NK-92 (cell line): ENCODE measurements around the gene CALHM1.

Experiments
- DNase-seq: peaks from one replicate; lab custom pipeline; 2025; ENCODE audit not compliant: unreplicated experiment; lab: John Stamatoyannopoulos, UW

CALHM1 gene

DNA sequence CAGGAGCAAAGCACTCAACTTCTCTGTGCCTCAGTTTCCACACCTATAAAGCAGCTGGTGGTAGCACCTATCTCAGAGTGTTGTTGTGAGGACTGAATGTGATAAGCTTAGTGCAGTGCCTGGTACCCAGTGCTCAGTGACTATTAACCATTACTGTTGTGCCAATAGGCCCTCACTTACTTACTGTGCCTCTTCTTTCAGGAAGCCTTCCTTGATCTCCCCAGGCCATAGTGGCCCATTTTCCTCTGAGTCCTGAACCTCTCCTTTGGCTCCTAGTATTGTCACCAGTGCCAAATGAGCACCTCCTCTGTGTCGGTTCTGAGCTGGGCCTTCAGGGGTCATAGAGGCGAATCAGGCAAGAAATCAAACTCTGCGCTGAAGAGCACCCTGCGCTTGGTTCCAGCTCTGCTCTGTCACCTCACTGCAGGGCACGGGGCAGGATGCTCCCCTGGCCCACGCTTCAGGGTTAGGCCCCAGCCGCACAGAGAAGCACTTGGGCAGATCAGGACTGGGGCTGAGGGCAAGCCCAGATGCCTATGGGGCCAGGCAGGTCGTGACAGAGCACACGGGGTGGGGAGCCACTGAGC, 2.5 kb downstream of the CALHM1 start:
- no peak for DNase-seq

DNA sequence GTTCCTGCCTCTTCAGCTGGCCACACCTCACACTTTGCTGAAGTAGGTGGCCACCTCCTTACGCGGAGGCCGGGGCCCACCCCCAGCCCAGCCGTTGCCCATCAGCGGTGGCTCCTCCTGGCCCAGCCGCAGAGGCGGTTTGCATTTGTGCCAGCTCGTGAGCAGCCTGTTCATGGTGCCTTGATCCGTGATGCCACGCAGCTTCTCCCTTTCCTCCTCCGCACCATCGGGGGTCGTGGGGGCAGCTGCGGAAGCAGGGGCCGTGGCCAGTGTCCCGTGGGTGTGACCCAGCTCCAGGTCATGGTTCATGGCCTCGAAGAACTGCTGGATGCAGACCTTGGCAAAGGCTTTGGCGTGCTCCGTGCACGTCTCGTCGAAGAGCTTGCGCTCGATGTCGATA, 3.5 kb downstream of the CALHM1 start:
- no peak for DNase-seq

DNA sequence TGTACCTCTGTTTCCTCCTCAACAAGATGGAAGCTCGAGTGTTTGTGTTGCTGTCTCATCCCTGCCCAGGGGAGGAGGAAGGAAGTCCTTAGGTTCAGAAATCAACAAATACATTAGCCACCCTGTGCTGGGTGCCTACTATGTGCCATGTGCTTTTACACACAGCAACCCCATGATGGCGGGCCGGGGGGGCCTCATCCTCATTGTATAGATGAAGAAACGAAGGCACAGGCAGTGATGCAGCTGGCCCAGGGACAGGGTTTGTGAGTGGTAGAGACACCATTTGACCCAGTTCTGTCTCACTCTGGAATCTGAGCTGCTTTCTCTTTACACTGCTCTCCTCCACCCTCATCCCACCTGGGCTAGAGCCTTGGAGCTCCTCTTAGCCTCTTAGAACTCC, 4.7 kb downstream of the CALHM1 start:
- DNase-seq: no peak

- DNase-seq: no peak
Observed at GRCh38 chr10:103452506-103453230, 6.0 kb downstream of the CALHM1 start.

DNA sequence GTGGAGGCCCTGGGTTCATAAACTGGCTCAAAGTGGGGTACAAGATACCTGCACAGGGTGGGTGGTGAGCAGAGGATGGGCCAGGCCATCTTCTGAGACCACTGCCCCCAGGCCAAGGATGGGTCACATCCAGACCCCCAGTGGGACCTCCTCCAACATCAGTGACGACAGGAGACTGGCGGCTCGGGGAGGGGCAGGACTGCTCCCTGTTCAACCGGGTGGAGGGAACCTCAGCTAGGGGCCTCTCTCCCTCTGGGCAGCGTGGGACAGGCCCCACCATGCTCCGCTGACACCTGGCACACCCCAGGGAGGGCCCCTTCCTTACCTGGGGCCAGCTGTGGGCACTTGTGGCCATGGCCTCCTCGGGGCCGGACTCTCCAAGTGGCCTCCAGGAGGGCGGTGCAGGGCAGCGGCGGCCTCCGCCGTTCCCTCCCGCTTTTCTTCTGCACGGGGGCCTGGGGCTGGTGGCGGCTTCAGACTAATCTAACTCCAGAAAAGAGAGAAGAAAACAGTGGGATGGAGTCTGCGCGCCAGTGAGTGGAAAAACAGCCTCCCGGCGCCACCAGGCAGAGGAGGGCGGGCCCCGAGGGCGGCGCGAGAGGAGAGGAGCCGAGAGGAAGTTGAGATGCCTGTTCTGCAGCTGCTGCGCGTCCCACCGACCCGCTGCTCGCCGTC, 6.7 kb downstream of the CALHM1 start, which contains the start of gene CALHM2:
Gene CALHM2 (minus strand): TSS at position 540 of the 675 bp plus-strand sequence. CDS start 2,429 bp downstream, outside the sequence.
- DNase-seq: no peak

DNA sequence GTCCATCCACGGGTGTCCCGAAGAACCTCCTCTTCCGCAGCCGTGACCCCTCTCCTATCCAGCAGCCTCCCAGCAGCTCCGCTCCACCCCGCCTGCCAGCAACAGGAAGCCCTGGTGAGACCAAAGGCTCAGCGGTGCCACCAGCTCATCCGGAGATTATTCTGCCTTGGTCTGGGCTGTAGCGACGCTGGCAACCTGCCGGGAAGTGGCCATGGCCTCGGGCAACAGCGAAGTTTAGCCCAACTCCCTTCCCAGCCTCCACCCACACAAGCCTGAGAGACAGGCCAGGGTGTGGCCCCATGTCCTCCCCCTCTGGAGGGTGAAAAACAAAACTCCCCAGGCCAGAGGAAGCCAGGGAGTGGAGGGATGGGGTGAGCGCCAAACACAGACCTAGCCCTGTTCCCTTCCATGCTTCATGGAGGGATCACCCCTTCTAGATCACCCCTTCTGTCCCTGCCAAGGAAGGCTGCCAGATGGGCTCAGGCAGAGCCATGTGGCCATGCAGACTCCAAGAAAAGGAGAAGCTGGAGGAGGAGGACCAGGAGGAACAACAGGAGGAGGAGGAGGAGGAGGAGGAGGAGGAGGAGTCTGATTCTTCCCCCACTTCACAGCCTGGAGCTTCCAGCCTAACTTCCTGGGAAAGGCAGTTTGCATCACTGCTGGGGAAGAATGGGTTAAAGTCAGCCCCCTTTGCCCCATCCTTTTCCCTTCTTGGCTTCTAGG, 7.4 kb downstream of the CALHM1 start:
- DNase-seq: no peak

DNA sequence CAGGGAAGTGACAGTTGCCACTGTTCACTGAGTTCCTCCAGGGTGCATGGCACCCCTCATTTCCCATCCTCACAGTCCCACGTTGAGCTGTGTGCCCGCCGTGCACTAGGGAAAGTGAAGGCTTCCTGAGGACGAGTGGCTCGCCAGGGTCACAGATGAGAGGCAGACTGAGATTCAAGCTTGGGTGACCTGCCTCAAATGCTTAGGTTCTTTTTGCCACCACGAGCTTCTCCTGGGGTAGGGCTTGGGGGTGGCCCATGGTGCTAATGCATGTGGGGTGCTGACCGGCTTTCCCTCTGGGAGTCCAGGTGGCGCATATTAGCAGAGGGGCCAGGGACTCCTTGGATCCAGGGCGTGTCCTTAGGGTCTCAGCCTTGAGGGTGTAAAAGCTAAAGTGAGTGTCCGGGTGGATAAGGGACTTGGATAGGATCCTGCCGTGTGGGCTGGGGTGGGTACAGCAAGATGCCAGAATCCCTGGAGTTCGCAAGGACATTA, 8.5 kb downstream of the CALHM1 start:
- no peak for DNase-seq

- DNase-seq: no peak
Observed at GRCh38 chr10:103449208-103450144, 9.2 kb downstream of the CALHM1 start.

DNA sequence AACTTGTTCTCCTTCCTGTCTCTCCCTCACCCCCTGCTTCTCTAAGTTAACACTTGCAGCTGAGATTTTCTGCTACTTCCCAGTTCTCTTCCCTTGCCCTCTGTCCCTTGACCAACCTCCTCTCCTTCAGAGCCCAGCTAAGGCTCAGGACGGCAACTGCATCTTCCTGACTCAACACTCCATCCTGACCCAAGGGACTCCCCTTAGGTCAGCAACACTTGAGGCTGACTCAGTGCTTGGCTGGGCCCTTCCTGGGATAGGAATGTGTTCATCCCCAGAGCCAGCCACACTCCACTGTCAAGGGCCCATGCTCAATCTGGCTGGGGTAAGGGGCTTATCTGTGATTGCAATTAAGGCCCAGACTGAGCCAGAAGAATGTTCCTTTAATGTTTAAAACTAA, 10.0 kb downstream of the CALHM1 start:
- no peak for DNase-seq

- DNase-seq: no peak
Observed at GRCh38 chr10:103447187-103447586, 11.5 kb downstream of the CALHM1 start.

DNA sequence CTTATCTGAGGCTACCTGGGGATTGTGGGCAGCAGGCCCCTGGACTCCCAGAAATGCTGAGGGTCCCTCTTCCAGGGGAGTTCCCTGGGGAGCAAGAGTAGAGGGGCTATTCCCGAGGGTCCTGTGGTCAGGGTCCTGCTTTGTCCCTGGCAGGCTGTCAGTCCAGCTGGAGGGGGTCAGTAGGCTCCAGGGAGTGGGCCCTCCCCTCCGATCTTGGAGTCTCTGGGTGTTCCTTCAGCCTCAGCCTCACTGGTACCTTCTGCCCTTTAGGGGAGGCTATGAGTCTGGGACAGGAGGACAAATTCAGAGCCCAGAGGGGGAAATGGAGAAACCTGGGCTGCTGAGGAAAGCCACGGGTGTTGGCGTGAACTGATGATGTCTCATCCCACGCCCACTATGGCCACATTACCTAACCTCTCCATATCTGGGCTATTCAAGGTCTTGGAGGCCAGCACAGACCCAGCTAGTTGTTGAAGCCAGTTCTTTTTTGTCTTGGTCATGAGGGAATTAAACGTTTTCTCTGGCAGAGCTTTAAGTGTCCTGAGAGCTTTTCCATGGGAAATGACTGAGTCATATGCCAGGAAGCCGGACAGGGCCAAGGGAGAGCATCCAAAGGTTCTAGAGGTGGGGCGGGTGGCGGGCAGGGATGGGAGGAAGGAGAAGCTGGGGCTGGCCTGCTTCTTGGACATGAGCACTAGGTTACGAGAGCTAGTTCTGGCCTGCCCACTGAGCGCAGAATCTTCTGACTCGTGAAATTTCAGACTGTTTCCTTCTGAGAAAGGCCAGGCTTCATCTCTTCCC, 12.7 kb downstream of the CALHM1 start:
- no peak for DNase-seq

DNA sequence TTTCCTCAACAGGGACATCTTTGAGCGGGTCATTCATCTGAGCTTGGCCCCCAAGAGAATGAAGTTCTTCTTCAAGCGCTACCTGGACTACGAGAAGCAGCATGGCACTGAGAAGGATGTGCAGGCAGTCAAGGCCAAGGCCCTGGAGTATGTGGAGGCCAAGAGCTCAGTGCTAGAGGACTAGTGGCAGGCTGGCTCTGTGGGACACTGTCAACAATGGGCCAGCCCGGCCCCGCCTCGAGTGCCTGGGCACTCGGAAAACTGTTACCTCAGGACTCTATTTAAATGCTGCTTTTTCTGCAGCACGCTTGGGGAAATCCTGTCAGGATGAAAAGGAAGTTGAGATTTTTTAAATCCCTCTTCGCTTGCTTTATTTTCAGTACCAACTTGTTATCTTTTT, 13.3 kb downstream of the CALHM1 start:
- no peak for DNase-seq

- DNase-seq: no peak
Observed at GRCh38 chr10:103444478-103444877, 14.2 kb downstream of the CALHM1 start.

GRCh38 chr10:103443475-103444185, 15.1 kb downstream of the CALHM1 start:
- DNase-seq: no peak

- no peak for DNase-seq
Observed at GRCh38 chr10:103442031-103442461, 16.7 kb downstream of the CALHM1 start.

DNA sequence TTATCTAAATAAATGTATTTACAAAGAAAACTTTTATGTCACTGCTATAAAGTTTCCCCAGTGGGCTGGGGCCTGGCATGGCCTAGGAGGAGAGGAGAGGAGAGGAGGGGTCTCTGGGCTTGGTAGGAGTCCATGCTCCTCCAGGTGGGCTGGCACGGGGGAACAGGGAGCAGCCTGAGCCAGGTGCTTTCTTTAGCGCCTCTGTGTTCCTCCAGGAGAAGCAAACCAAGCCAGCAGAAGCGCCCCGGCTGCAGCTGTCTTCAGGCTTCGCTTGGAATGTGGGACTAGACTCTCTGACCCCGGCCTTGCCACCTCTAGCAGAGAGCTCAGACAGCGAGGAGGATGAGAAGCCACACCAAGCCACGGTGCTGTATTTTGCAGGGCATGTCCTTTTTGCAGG, 17.1 kb downstream of the CALHM1 start:
- no peak for DNase-seq

DNA sequence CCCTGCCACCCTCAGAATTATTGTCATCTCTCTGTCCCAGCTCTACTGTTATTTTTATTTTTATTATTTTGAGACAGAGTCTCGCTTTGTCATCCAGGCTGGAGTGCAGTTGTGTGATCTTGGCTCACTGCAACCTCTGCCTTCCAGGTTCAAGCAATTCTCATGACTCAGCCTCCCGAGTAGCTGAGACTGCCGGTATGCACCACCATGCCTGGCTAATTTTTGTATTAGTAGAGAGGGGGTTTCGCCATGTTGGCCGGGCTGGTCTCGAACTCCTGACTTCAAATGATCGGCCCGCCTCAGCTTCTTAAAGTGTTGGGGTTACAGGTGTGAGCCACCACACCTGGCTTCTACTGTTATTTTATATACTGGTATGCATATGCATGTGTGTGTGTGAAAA, 17.5 kb downstream of the CALHM1 start:
- no peak for DNase-seq

GRCh38 chr10:103440416-103440815, 18.3 kb downstream of the CALHM1 start:
- no peak for DNase-seq

DNA sequence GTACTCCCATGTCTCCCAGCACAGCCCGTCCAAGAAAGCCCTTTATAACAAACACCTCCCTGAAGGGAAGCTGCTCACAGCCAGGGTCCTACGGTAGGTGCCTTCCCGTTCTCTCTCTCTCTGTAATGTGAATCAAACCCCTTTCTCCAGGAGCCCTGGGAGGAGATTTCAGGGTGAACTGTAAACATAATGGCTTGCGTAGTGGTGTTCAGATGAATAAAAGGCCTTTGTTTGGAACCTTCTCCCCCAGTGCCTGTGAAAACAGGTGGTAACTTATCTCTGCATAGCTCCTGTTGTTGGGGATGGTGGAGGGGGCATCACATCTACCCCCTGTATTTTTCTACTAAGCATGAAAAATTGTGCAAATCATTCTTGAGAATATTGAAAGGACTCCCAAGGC, 18.9 kb downstream of the CALHM1 start:
- DNase-seq: no peak
